A673 (cell line): ENCODE results near the gene CPNE2. TPM values are rescaled to one million over a fixed set of nuclear protein-coding genes. Genes with fewer than 3 reads are reported as not detected.
"Not testable (repeated sequence)": the region's sequence is repeated elsewhere in the genome, so short reads cannot be mapped to it uniquely, and the experiment has no call there.

Experiments used
- BruUV-seq: library from RNA; stranded (reverse); fragments of 400-500 nt; replicated peaks from 2 replicates; lab custom pipeline; 2021; lab: Mats Ljungman, UMichigan
- CTCF ChIA-PET: fragments of 300-600 bp; sonication (Branson Sonifier 250); formaldehyde crosslinking; loops from one replicate; lab custom pipeline; 2022; ENCODE audit warnings: antibody characterized with exemption; lab: Charles Lee
- POLR2A ChIA-PET: fragments of 300-600 bp; sonication (Branson Sonifier 250); formaldehyde crosslinking; loops from one replicate; lab custom pipeline; 2022; ENCODE audit warnings: antibody characterized with exemption; ENCODE audit not compliant: low non-redundant PET; lab: Charles Lee
- DNase-seq: peaks from one replicate; pipeline ENCODE4 v3.0.0-alpha.2; 2015; ENCODE audit warnings: low spot score
- H3K27ac ChIP-seq: fragments of 200-600 bp; sonication (generic); 2 replicates; pipeline ENCODE4 v1.5.1; 2016; ENCODE audit warnings: mixed run types, low read depth, mild to moderate bottlenecking, mixed read lengths, antibody characterized with exemption, low read length; ENCODE audit not compliant: poor library complexity, severe bottlenecking
- H3K27me3 ChIP-seq: fragments of 200-600 bp; sonication (generic); replicated peaks from 2 replicates; pipeline ENCODE4 v1.6.1; 2017; ENCODE audit warnings: mixed run types, low read depth, mild to moderate bottlenecking, mixed read lengths, antibody characterized with exemption, low read length; ENCODE audit not compliant: insufficient read depth, poor library complexity
- H3K36me3 ChIP-seq: fragments of 200-600 bp; sonication (generic); 2 replicates; pipeline ENCODE4 v1.6.1; 2016; ENCODE audit warnings: mixed run types, mild to moderate bottlenecking, mixed read lengths, antibody characterized with exemption, low read length; ENCODE audit not compliant: insufficient read depth, poor library complexity, severe bottlenecking
- H3K4me1 ChIP-seq: fragments of 200-600 bp; sonication (generic); 2 replicates; pipeline ENCODE4 v1.6.1; 2017; ENCODE audit warnings: mixed run types, mild to moderate bottlenecking, mixed read lengths, antibody characterized with exemption, low read length; ENCODE audit not compliant: insufficient read depth, poor library complexity, severe bottlenecking
- H3K4me3 ChIP-seq: fragments of 200-600 bp; sonication (generic); 2 replicates; pipeline ENCODE4 v1.5.1; 2016; ENCODE audit warnings: low read depth, mixed run types, mild to moderate bottlenecking, mixed read lengths, low read length; ENCODE audit not compliant: poor library complexity, severe bottlenecking
- H3K9me3 ChIP-seq: fragments of 200-600 bp; sonication (generic); 2 replicates; pipeline ENCODE4 v1.6.1; 2016; ENCODE audit warnings: mixed run types, low read depth, mild to moderate bottlenecking, mixed read lengths, antibody characterized with exemption, low read length; ENCODE audit not compliant: poor library complexity, severe bottlenecking
- EZH2 ChIP-seq: fragments of 200-600 bp; sonication (generic); IDR thresholded peaks from 2 replicates; pipeline ENCODE4 v1.6.1; 2017; ENCODE audit warnings: borderline replicate concordance, low read depth, mild to moderate bottlenecking, mixed read lengths, antibody characterized with exemption, low read length; ENCODE audit not compliant: poor library complexity, severe bottlenecking
- intact Hi-C: fragments of 100-400 bp; cut with micrococcal nuclease; formaldehyde crosslinking; loops from one replicate; pipeline ENCODE4 v1.10.0; 2022; ENCODE audit not compliant: unreplicated experiment
- total RNA-seq: library from RNA; stranded (reverse); gene quantifications from 2 replicates; pipeline ENCODE4 v1.2.3, GENCODE V29; 2021
- TF ChIP-seq, protein P1 (sequence below): fragments of 300-800, 200-600 bp; sonication (generic); conservative IDR thresholded peaks from 2 replicates; pipeline ENCODE4 v1.5.1; 2017; ENCODE audit warnings: low read depth, mild to moderate bottlenecking, antibody characterized with exemption, low read length, moderate library complexity, mixed read lengths

CPNE2 gene
- total RNA-seq, 1 experiment from 2014 or later = 38.1 TPM

DNA sequence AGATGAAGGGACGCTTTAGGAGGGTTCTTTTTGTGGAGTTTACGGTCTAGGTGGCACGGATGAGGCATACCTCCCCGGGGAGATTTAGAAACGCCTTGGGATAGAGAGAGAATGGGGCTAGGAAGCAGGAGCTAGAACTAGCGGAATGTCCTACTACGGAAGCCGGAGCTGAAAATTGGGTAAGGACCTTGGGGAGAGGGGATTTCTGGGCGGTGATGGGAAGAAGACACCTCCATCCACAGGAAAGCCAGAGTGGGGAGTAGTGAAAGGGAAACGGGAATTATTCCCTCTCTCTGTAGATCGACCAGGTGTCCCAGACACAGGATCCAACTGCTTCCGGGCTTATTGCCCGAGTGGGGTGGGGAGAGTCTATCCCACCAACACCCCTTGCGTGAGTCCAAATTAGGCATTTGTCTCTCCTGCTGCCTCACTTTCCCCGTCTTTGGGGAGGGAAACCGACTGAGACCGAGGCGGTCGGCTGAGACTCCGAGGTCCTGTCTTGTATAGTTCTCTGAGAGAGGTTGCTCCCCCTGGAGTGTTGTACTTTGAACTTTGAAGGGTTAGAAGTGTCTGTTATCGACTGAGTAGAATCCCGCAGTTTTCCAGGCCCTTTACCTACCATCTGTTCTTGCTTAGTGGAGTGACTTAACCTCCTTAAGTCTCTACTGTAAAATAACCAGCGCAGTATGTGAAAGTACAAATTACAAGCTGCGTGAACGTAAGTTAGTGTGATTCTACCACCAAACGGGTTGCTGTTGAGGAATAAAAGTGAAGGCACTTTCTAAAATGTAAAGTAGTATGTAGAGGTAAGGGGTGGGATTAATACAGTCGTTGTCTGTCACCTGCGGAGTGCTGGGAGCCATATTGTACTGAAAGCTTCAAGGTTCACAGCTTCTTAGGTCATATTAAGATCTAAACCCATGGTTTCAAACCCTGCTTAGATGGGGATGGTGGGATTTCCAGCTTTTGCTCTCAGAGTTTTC is 94.8 kb downstream of the CPNE2 start:
- H3K4me1 ChIP-seq = peaks cover 18% of the 10 kb centered on the region
- TF ChIP-seq, protein P1, sequence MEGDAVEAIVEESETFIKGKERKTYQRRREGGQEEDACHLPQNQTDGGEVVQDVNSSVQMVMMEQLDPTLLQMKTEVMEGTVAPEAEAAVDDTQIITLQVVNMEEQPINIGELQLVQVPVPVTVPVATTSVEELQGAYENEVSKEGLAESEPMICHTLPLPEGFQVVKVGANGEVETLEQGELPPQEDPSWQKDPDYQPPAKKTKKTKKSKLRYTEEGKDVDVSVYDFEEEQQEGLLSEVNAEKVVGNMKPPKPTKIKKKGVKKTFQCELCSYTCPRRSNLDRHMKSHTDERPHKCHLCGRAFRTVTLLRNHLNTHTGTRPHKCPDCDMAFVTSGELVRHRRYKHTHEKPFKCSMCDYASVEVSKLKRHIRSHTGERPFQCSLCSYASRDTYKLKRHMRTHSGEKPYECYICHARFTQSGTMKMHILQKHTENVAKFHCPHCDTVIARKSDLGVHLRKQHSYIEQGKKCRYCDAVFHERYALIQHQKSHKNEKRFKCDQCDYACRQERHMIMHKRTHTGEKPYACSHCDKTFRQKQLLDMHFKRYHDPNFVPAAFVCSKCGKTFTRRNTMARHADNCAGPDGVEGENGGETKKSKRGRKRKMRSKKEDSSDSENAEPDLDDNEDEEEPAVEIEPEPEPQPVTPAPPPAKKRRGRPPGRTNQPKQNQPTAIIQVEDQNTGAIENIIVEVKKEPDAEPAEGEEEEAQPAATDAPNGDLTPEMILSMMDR = no peak
- no peak for TF ChIP-seq EZH2
- ChIA-PET POLR2A (no interaction called here), CTCF (interaction anchor here (0.6 kb wide), 1 partner anchor 1825 kb away, joined by 4 read pairs; no protein-coding TSS in a partner anchor)
- intact Hi-C loops = no loop called here
- H3K27me3 ChIP-seq = no peaks in the 10 kb centered on the region
- peak overlapping the region; percentile 89 for H3K27ac ChIP-seq
- peak overlapping the region; percentile 93 for H3K4me3 ChIP-seq
- H3K36me3 ChIP-seq = peaks cover 3% of the 10 kb centered on the region
- peak; percentile 35 for DNase-seq
- no peaks in the 10 kb centered on the region for H3K9me3 ChIP-seq
- BruUV-seq = no TSS peak

DNA sequence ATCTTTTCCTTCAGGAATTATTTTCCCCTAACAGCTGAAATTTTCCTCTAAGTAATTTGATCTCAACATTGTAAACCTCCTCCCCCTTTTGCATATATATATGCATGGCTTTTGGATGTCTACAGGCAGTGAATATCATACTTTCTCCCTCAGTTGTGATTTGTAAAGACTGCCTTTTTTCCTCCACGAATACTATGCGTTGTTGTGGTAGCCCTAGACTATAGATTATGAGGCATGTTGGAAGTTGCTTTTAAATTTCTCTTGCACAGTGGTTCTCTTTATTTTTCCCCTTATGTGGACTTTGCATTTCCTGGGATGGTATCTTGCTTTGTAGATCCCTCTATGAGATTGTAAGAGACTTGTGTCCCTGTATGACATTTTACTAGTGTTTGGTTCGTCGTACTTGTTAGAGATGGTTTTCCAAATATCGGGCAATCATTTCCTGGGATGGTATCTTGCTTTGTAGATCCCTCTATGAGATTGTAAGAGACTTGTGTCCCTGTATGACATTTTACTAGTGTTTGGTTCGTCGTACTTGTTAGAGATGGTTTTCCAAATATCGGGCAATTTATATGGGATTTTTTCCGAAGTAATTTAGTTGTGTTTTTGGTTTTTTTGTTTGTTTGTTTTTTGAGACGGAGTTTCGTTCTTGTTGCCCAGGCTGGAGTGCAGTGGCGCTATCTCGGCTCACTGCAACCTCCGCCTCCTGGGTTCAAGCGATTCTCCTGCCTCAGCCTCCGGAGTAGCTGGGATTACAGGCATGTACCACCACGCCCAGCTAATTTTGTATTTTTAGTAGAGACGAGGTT is 95.7 kb downstream of the CPNE2 start:
- POLR2A ChIA-PET, H3K36me3 ChIP-seq, H3K9me3 ChIP-seq, H3K27me3 ChIP-seq, DNase-seq, intact Hi-C loops, BruUV-seq: not testable (repeated sequence)
- CTCF ChIA-PET = interaction anchor here (0.6 kb wide), 1 partner anchor 1824 kb away, joined by 4 read pairs; no protein-coding TSS in a partner anchor
- peaks cover 20% of the 10 kb centered on the region for H3K4me1 ChIP-seq
- peak overlapping the region; percentile 93 for H3K4me3 ChIP-seq
- peak overlapping the region; percentile 89 for H3K27ac ChIP-seq

DNA sequence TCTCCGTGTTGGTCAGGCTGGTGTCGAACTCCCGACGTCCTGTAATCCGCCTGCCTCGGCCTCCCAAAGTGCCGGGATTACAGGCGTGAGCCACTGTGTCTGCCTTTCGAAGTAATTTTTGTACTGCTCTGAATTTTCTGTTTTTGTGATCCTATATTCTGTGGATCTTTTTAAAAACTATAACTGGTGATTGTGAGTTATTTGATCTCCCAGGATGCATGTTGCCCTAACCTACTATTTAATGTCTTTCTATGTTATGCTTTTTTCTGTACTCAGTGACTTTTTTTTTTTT is 96.3 kb downstream of the CPNE2 start:
- intact Hi-C loops = no loop called here
- ChIA-PET POLR2A (no interaction called here), CTCF (no interaction called here)
- BruUV-seq = no TSS peak
- Histone ChIP-seq H3K36me3 (peaks cover 3% of the 10 kb centered on the region), H3K4me1 (peaks cover 20% of the 10 kb centered on the region), H3K9me3 (no peaks in the 10 kb centered on the region), H3K4me3 (no peak overlapping the region), H3K27me3 (no peaks in the 10 kb centered on the region), H3K27ac (no peak overlapping the region)
- DNase-seq = no peak
- TF ChIP-seq, protein P1 = no peak
- no peak for TF ChIP-seq EZH2

DNA sequence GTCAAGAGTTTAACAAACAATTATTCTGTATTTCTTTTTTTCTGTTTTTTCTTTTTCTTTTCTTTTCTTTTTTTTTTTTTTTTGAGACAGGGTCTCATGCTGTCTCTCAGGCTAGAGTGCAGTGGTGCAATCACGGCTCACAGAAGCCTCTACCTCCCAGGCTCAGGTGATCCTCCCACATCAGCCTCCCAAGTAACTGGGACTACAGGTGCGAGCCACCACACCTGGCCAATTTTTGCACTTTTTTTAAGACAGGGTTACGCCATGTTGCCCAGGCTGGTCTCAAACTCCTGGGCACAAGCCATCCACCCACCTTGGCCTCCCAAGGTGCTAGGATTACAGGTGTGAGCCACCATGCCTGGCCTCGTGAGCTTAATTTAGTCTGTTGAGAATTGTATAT is 97.1 kb downstream of the CPNE2 start:
- H3K9me3 ChIP-seq, DNase-seq, H3K27ac ChIP-seq, CTCF ChIA-PET, POLR2A ChIA-PET, BruUV-seq, H3K36me3 ChIP-seq, intact Hi-C loops, H3K27me3 ChIP-seq, H3K4me3 ChIP-seq: not testable (repeated sequence)
- H3K4me1 ChIP-seq = peaks cover 27% of the 10 kb centered on the region
